Gastroesophageal sphincter (tissue), 3 donors: ENCODE data around the gene TBC1D13.

ENCODE experiments used
- POLR2A ChIP-seq, 2 donors: fragments of 450-650 bp; IDR thresholded peaks; one replicate each; pipeline ENCODE4 v1.6.1; 2017; ENCODE audit warnings: antibody characterized with exemption in 2 of 2, mild to moderate bottlenecking in 2 of 2, moderate library complexity in 1 of 2
- TF ChIP-seq, protein P1 (sequence below), 4 experiments: fragments of 200-600 bp in 2 of 4; fragments of 450-650 bp in 2 of 4; sonication (generic) in 1 of 4; IDR thresholded peaks; one replicate each; pipeline ENCODE4 v1.5.1; 2017 to 2019; ENCODE audit warnings: antibody characterized with exemption in 4 of 4, mild to moderate bottlenecking in 2 of 4, moderate library complexity in 2 of 4

DNA sequence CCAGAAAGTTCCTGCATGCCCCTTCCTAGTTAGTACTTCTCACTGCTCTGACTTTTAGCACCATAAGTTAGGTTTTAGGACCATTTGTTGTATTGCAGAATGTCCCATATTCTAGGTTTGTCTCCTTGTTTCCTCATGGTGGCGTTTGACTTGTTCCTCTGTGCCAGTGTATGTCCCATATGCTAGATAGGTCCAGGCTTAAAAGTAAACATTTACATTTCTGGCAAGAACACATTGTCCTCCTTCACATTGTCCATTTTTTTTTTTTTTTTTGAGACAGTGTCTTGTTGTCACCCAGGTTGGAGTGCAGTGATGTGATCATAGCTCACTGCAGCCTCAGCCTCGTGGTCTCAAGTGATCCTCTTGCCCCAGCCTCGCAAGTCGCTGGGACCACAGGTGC is 15.4 kb downstream of the TBC1D13 start:
- no peak for TF ChIP-seq POLR2A (IDR thresholded peaks at IDR 0.05)
- TF ChIP-seq, protein P1, sequence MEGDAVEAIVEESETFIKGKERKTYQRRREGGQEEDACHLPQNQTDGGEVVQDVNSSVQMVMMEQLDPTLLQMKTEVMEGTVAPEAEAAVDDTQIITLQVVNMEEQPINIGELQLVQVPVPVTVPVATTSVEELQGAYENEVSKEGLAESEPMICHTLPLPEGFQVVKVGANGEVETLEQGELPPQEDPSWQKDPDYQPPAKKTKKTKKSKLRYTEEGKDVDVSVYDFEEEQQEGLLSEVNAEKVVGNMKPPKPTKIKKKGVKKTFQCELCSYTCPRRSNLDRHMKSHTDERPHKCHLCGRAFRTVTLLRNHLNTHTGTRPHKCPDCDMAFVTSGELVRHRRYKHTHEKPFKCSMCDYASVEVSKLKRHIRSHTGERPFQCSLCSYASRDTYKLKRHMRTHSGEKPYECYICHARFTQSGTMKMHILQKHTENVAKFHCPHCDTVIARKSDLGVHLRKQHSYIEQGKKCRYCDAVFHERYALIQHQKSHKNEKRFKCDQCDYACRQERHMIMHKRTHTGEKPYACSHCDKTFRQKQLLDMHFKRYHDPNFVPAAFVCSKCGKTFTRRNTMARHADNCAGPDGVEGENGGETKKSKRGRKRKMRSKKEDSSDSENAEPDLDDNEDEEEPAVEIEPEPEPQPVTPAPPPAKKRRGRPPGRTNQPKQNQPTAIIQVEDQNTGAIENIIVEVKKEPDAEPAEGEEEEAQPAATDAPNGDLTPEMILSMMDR (IDR thresholded peaks at IDR 0.05) = no peak
